A549 treated with RU486 at 1 μM for 4 hours (cell line): ENCODE results near the gene RGS17. TPM values are rescaled to one million over a fixed set of nuclear protein-coding genes. Genes with fewer than 3 reads are reported as not detected.

ENCODE experiments used
- total RNA-seq: library from RNA; stranded (reverse); fragments of 200-300 nt; extraction: Qiagen RNA extraction; gene quantifications from 5 replicates; pipeline ENCODE4 v1.2.3, GENCODE V29; 2022; ENCODE audit warnings: low read depth

The RGS17 gene, protein sequence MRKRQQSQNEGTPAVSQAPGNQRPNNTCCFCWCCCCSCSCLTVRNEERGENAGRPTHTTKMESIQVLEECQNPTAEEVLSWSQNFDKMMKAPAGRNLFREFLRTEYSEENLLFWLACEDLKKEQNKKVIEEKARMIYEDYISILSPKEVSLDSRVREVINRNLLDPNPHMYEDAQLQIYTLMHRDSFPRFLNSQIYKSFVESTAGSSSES
- total RNA-seq = 3.5 to 7.8 TPM (median 7.0 TPM) in 5 replicates

GRCh38 chr6:153131037-153131981 lies at the start of gene RGS17:
TSS of gene RGS17 (minus strand) at chr6:153131282. CDS start at chr6:153044018, 87,264 bp downstream.

DNA sequence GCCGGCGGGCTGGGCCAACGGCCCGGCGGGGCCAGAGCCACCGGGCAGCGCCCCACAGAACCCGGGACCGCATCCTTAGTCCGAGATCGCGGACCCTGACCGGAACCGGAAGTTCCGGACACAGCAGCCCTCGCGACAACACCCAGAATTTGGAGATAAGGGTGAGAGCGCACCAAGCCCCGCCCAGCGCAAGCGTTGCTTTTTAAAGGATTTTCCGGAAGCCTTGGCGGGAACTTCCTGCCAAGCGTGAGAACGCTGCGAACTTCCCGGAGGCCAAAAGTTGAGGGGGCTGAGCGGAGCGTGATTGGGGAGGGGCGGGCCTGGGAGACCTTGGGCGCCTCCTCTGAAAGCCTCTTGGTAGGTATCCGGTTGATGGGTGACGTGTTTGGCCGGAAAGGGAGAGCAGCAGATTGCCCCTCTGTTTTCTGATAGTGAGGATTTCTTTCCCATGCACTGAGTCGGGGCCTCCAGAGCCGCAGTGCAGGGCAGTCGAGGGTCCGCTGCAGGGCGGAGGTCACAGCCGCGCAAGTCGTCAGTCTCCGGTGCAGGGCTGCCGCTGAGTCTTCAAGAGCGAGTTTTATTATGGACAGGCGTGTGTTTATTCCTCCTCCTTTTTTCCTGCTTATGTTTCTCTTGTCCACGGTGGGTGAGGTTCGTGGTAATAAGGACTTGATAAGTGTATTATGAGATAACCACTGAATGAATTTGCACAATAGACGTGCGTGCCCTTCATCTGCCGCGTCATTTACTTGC lies 128.3 kb downstream of the RGS17 start, which contains the start of gene MTRF1L:
Gene MTRF1L, minus strand, starts transcription at position 97 of the 753 bp plus-strand sequence. Its CDS starts 24 bp downstream, at position 73.

GRCh38 chr6:152982904-152983636 lies 148.0 kb downstream of the RGS17 start, which contains the start of gene FBXO5:
TSS of gene FBXO5 (minus strand) at chr6:152983041. CDS start at chr6:152982959, 82 bp downstream.

Other genes starting within 250 kb of the RGS17 start
- gene FBXO5, start 148.2 kb downstream of the RGS17 start, total RNA-seq = 12.7 to 26.0 TPM (median 20.7 TPM) in 5 replicates
- 14.5 to 15.4 TPM (median 15.1 TPM) in 5 replicates for gene MTRF1L, start 128.6 kb downstream of the RGS17 start, total RNA-seq